OCI-M1 (cell line): ENCODE data around the gene SMYD3.

ENCODE experiments used
- DNase-seq: peaks from one replicate; lab custom pipeline; 2025; lab: John Stamatoyannopoulos, UW

Gene SMYD3

DNA sequence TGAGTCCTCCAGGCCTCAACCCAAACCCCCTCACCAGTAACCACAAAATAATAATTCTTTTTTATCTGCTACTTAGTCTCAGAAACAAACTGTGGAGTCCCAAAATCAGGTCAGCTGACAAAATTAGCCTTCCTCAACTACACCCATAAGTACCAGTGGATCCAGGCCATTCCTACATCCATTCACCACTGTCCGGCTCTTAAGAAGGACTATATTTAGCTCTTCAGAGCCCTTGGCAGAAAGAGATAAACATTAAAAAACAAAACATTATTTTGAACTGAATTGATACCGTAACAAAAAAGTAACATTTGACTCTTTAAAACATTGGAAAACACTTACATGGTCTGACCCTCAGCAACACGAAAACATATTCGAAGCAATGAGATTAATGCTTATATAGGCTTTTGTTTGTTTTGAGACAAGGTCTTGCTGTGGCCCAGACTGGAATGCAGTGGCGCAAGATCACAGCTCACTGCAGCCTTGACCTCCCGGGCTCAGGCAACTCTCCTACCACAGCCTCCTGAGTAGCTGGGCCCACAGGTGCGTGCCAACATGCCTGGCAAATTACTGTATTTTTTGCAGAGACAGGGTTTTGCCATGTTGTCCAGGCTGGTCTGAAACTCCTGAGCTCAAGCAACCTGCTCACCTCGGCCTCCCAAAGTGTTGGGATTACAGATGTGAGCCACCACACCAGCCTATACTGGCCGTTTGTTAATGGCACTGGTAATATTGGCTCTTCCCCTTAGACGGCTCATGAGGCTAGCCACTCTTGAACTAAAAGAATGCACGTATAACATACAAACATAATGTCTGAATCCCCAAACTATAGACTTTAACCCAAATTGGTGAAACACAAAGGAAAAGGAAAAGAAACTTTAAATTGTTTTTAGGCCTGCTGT, 330.7 kb downstream of the SMYD3 start:
- DNase-seq = no peak

DNA sequence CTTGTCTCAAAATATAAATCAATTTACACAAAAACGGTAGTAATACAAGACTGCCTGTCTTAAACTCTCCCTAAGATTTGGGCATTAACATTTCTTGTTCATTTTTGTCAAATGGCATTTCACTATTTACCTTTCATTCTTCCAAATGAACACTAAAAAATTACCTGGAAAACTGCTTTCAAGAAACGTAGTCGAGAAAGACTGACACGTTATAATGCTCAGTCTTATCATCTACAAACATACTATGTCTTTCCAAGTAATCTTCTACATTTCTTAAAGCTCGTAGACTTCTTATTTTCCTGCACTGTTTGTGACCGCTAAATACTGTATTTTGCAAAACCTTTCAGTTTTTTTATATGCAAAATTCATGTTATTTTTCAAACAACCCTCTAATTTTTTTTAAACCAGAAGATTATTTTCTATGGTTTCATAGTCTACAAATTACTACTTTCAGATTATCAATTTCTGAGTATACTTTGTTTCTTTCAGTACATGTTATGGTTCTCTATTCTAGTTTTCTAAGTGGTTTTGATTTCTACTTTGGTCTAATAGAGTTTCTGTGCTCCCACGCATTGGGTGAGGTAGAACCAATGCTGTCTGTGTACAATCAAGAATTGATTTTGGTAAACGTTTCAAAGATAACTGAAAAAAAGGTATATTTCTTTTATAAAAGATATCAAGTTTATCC, 336.4 kb downstream of the SMYD3 start:
- peak; percentile 90 for DNase-seq

DNA sequence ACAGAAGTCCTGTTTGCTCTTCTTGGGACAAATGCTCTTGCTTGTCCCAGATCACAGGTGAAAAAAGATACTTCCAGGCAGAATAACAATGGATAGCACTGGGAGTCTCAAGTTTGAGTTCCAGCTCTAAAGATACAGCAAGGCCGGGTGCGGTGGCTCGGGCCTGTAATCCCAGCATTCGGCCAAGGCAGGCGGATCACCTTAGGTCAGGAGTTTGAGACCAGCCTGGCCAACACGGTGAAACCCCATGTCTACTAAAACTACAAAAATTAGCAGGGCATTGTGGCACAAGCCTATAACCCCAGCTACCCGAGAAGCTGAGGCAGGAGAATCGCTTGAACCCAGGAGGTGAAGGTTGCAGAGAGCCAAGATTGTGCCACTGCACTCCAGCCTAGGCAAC, 337.6 kb downstream of the SMYD3 start:
- DNase-seq = no peak

DNA sequence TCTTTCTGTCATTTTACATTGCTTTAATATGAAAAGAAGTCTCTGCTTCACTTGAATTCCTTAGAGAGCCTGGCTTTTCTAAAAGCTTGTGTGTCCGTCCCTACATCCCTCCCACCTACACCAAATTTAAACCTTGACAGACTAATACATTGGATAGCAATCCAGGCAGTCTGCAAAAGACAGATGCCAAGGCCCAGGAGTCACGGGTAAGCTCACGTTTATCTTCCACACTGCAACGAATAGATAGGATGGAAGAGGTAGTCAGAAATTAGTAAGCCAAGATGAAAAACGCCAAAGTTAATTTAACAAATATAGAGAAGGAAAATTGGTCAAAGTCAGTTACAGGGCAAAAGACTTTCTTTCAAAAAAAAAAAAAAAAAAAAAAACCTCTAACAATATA, 338.1 kb downstream of the SMYD3 start:
- DNase-seq = peak; percentile 44

DNA sequence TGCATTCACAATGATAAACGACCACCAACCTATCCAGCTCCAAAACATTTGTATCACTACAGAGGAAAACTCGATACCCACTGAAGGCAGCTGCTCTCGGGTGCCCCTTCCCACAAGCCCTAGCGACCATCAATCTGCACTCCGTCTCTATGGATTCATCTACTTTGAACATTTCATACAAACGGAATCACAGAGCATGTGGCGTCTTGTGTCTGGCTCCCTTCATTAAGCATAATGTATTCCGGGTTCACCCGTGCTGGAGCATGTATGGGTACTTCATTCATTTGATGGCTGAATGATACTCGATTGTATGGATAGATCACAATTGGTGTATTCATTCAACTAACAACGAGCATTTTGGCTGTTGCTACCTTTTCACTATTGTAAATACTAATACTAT, 340.2 kb downstream of the SMYD3 start:
- no peak for DNase-seq

DNA sequence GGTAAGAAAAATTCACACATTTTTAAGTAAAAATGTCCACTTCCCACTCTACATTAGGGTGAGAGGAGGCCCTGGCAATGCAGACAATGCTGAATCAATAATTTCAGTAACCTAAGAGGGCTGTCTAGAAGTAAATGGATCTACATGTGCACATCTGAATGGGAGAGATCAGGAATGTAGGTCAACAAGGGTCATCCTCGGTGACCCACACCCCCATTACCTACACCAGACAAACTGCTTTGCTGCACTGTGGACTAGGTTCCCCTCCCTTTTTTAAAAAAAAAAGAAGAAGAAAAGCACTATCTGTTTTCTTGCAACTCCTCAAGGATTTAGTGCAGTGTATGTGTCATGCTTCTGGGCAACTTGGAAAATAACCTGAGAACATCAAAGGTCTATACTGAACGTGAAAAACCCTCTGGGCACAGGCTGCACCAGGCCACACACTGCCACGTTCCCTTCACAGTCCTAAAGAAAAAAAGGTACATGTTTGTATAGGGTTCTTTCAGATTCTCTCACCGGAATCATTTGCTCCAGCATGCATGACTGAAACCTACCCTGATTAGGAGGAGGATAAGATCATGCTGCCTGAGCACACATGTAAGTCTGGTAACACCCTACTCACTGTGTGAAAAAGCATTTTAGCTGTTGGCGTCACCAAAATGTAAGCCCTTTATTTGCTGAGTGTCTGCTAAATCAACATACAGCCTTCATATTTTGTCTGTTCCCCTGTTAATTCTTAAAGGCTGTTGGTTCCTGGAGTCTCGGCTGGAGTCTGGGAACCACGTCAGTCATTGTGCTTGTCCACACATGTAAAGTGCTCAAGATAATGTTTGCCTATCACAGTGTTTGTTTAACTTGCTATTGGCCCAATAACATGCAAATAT, 341.0 kb downstream of the SMYD3 start:
- DNase-seq = peak; percentile 41

DNA sequence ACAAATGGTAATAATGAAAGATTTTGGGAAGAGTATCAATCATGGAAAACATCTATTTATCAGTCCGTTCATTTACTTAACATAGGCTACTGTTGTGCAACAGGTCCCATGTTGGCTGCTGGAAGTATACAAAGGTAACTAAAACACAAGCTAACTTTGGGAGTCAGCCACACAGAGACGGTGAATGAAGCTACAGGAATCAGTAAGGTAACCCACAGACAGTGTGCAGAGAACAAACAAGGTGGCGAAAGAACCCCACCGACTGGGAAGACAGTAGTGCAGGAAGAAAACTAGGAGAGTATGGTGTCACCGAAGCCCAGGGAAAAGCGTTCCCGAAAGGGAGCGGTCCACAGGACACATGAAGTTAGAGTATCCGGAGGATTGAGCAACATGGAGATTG, 342.3 kb downstream of the SMYD3 start:
- no peak for DNase-seq

DNA sequence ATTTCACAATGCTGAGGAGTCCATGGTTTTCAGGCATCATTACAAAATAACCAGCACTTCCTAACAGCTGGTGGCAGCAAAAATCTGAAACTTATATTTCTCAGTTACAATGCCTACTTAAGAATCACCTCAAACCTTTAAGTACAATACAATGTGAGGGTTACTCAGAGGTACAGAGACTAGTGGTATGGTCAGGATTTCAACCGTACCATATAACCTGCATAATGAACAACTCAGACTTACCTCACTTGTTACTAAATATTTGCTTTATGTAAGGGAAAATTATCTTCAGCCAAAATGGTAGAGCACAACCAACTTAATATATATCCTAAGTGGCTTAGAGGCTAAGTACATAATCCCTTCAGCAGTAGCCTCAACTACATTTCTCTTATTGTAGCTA, 344.5 kb downstream of the SMYD3 start:
- no peak for DNase-seq

DNA sequence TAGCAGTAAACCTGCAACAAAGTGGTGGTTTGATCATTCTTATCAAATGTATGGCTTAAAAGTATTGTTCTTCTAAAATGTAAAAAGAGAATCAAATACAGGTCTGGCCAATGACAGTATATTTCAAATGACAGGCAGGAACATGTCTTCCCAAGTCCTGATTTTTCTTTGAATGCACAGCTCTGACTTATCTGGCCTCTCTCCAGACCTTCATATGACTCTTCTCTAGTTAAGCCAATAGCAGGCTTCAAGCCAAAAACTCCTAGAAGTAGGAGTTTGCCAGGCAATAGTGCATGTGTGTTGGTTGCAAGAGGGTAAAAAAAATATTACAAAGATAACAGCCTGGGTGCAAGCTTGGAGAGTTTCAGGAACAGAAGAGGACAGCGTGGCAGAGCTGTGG, 345.5 kb downstream of the SMYD3 start:
- DNase-seq = no peak

DNA sequence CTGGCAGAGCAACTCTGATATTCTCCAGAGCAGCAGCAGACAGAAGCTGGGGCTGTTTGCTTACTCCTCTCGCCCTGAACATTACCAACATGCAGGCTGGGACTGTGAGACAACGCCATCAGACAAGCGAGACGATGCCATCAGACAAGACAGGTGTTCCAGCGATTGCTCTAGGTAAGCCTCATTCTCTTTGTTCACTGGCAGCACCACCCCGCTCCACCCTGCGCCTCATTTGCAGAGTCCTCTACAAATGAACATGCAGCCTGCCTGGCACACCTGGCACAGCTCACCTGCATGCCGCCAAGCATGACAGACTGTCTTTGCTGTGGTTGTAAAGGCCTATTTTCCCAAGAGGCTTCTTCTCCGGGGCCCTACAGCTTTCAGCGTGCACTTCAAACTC, 346.2 kb downstream of the SMYD3 start:
- DNase-seq = no peak

DNA sequence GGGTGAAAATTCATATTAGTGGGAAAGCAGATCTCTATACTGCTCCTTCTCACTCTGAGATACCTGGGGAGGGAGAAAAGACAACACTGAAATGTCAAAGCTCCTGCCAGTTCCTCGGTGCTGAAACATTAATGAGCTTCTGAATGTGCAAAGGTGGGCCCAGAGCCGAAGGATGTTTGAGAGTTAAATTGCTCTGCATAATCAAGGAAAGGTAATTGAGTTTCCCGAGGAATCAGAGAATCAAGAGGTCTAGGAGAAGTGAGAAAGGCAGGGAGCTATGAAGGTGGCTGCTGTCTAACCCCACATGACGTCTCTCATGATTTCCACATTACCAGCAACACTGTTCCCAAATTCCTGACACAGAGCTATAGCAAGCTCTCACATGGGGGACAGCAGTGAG, 346.7 kb downstream of the SMYD3 start:
- no peak for DNase-seq

DNA sequence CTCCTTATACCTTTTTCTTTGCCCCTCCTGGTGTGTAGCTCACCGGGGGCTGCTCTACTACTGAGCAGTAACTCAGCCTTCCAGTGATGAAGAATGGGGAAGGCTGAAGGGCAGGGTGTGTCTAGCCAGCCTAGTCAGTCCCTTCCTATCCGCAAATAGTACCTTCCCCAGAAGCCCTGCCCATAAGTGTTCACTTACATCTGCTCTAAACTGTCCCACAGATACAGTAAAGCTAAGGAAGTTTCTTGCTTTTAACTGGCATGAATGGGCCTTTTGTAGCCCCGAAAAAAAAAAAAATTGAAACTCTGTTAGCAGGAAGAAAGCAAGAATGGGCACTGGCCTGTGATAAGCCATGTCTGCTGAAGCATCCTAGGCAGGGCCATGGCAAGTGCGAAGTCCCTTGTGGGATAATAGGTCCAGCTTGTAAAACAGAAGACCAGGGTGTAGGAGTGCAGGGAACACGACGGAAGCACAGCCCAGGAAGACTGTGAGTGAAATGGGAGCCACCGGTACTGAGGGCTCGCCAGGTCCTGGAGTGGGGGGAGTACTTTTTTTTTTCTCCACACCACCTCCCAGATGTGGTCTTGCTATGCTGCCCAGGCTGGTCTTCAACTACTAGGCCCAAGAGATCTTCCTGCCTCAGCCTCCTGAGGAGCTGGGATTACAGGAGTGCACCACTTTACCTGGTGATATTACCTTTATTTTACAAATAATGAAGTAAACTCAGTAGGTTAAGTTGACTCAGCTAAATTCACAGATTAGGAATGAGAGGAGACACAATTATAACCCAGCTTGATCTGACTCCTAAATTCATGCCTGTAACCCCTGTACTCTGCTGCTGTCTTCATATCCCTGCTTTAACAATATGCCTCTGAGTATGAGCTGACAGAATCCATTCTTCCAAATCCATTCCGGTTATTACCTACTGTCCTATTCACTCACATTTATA, 347.5 kb downstream of the SMYD3 start:
- DNase-seq = no peak

DNA sequence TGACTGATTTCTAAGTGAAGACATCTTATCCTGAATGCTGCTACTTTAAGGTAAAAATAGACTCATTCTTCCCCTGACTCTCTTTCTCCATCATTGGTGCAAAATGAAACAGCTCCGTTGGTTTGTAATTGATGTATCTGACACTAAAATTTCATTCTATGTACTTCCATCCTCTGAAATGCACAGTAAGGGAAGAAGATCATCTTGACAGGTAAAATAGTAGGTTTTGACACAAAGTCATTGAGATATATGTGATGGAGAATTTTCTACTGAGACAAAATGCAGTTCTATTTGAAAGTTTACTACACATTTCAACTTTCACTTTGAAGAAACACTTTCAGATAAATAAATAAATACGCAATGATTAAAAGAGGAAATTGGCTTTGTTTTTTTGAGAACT, 348.9 kb downstream of the SMYD3 start:
- DNase-seq = no peak

DNA sequence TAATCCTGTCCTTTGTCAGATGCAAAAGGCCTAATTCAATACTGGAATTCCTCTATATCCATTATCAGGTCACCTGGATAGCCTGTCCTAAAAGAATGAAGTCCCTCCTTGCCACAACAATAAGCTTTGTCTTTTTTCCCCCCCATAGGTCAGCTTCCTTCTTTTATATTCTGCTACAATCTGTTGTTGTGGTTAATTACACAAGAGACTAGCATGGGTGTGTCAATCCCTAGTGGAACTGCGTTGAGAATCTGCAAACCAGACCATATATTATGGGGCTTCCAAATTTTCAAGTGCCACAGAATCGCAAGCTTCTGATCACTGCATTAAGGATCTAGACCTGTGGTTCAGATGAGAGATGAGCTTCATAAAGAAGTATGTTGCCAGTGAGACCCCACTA, 349.6 kb downstream of the SMYD3 start:
- DNase-seq = peak; percentile 81

DNA sequence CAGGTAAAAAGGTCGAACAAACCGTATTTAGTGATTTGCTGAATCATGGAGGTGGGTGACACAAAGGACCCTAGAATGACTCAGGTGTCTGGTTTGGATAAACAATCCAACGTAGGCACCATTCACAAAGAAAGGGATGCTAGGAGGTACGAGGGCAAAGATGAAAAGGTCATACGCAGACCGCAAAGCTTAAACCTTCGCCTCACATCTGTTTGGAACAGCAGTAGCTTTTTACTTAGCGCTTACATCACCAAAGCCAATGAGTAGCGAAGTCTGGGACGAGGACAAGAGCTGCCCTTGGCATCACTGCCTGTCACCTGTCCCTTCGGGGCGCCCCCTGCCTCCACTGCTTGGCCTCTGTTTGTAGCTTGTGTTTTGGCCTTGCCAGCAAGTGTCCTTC, 350.2 kb downstream of the SMYD3 start:
- no peak for DNase-seq

DNA sequence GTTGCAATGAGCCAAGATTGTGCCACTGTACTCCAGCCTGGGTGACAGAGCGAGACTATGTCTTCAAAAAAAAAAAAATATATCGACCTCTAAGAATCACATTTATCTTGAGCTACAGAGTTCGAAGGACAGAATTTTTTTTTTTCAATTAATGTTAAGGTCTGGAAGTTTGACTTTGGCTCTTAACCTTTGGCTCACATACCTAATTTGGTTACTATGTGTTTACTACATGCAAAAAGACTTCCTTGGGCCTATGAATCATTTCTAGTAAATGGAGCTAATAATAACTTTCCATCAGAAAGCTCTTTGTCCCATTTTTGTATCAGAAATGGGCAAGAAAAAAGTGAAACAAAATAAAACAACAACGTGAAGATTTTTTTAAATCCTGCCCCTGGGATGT, 351.2 kb downstream of the SMYD3 start:
- DNase-seq = no peak

DNA sequence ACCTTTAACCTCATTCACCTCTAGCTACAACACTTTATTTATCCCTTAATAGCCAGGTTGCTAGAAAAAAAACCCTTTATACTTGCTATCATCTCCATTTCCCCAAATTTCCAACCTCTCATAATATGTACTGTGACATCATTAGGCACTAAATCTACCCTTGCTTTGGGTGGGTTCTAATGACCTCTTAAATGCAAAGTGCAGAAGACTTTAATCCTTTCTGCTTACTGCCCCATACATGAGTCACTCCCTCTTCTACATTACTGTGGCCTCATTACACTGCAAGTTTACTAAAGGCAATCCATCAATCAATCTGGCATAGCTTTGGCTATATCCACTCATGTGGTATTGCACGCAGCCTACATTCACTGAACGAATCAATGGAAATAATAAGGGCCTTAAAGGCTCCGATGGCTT, 353.3 kb downstream of the SMYD3 start:
- DNase-seq = peak; percentile 31

DNA sequence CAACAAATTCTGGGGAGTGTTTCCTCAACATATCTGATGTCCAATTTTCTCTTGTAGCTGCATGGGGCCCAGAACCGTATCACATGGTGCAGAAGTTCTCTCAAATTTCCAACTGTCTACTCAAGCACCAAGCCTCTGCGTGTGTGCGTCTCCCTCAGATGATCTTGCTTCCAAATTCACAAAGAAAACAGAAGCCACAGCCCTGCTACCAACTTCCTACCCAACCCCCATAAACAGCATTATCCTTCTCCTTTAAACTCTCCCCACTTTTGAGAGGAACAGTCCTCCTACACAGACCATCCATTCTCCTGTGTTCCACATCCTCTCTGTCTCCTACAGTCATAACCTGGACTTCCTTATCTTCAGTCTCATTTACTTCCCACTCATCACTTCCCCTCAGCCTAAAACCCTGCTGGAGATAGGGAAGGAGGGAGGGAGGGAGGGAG, 354.1 kb downstream of the SMYD3 start:
- DNase-seq = peak; percentile 75

DNA sequence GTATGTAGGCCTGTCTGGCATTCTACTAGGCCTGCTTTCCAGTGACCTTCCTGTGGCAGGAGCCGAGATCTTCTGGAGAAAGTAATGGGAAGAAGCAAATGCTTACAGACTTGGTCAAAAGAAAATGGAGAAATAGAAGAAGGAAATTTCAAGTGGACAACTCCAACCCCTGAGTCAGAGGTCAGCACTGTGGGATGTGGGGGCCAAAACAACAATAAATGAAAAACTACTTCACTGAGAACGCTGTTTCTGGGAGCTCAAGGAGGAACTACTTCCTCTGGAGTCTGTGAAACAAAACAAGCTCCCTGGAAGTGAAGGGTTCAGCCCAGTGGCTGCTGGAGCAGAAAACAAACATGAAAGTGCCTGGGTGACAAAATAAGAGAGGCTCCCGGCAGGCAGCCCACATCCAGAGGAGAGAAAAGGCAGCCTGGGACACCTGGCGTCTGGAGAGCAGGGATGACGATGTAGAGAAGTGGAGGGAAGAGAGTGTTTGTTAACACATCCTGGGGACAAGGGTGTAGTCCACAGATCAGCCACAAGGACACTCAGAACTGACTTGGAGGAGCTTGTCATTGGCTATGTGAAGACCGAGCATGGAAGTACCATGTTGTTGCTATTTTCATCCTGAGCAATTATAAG, 355.2 kb downstream of the SMYD3 start:
- no peak for DNase-seq

DNA sequence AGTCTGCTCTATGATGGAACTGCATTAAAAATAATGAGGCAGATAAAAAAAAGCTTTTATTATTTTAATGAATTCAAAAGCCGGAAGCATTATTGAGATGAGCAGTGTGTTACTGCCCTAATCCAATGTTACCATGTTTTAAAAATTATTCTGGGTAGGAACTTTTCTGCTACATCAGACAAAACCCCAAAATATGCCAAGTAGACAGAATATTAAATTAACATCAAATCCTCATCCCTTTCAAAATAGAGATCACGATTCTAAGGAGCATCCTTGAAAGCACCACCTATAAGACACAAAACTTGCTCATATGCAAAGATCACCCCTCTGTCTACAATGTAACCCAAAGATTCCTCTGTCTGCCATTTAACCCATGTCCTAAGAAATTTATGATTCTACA, 357.5 kb downstream of the SMYD3 start:
- no peak for DNase-seq
